Left colon (tissue), 2 donors: ENCODE results near the gene C3AR1. TPM values are rescaled to one million over a fixed set of nuclear protein-coding genes. Genes with fewer than 3 reads are reported as not detected.

Experiments
- ATAC-seq: fragments of 200-7000 bp; cut with Tn5 transposase; one replicate; pipeline ENCODE4 v1.9.1; 2020; ENCODE audit warnings: mild to moderate bottlenecking, moderate library complexity
- DNase-seq, 2 donors: peaks; one replicate each; pipeline ENCODE4 v3.0.0-alpha.2; 2020
- intact Hi-C, 2 donors: fragments of 100-400 bp; cut with DNase I in 1 of 2; cut with micrococcal nuclease in 1 of 2; formaldehyde crosslinking; loops; one replicate each; pipeline versions ENCODE4 v1.11.2 to v1.14.0; 2022; cut with DNase I, micrococcal nuclease
- total RNA-seq, 2 donors: library from RNA; stranded (reverse); fragmentation: NEBNext Ultra II Directional; extraction: Animal tissue kit (Norgen Biotek cat#: 25700); gene quantifications; one replicate each; pipeline ENCODE4 v1.2.1, GENCODE V29; 2021
- donor health status: DM: no; HTN: no; CAD: no.
- donor health status: DM: yes; HTN: yes; CAD: no.

C3AR1 gene
- total RNA-seq, 2 donors from 2014 or later, result 2.1 to 7.4 TPM

DNA sequence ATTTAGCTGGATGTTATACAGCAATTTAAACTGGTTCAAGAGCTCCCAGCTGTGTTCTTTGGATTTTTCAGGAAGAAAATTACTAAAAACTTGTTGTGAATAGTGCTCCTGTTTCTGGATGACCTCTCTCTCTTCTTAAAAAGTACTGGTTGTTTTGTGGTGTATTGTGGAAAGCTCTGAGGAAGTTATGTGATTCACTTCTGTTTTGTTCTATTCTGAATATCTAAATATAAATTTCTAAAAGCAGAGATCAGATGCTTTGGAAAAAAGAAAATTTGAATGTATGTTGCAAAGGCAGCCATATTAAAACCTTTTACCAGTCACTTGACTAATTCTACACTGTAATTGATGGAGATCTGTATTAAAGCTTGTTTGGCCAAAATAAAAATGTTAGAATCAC is 3.4 kb upstream of the C3AR1 start:
- DNase-seq (no peak), ATAC-seq (no peak)
- intact Hi-C loops, result no loop called here

GRCh38 chr12:8064131-8064530 is 2.0 kb downstream of the C3AR1 start:
- DNase-seq (no peak), ATAC-seq (no peak)
- intact Hi-C loops, result no loop called here

DNA sequence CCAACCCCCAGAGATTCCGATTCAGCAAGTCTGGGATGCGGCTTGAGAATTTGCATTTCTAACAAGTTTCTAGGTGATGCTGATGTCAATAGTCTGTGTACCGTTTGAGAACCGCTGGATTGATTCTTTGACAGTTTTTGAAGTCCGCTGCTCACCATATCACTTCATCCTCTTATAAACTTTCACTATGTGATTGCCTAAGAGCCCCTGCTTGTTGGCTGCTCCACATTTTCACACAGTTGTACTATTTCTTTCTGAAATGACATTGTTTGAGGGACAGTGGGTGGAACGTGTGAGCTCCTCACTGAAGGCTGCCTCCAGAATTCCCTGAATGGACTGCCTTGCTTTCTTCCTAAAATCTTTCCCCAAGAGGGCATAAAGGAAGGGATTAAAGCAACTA is 7.7 kb downstream of the C3AR1 start:
- DNase-seq (no peak), ATAC-seq (no peak)
- intact Hi-C loops, result no loop called here

GRCh38 chr12:8057839-8058238 is 8.3 kb downstream of the C3AR1 start:
- no peak for ATAC-seq
- intact Hi-C loops, result no loop called here

GRCh38 chr12:8057306-8057705 is 8.9 kb downstream of the C3AR1 start:
- ATAC-seq, result no peak
- no peak for DNase-seq
- intact Hi-C loops, result no loop called here

More at GRCh38 chr12:8057839-8058238, 8.3 kb downstream of the C3AR1 start:
- no peak for DNase-seq

DNA sequence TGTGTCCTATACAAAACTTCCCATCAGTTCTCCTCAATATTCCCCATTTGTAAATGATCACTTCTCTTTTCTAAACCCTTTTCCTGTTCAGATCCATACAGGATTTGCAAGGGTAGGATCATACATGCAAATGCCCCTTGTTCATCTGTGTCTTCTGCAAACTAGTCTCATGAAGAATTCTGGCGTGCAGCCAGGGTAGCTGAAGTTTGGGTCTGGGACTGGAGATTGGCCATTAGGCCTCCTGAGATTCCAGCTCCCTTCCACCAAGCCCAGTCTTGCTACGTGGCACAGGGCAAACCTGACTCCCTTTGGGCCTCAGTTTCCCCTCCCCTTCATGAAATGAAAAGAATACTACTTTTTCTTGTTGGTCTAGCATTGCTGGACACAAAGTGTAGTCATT is 11.3 kb downstream of the C3AR1 start:
- ATAC-seq (no peak), DNase-seq (peak in 1 of 2 donors; percentile 26)
- intact Hi-C loops, result no loop called here

GRCh38 chr12:8052679-8053078 is 13.5 kb downstream of the C3AR1 start:
- intact Hi-C loops, result no loop called here
- DNase-seq (no peak), ATAC-seq (no peak)

DNA sequence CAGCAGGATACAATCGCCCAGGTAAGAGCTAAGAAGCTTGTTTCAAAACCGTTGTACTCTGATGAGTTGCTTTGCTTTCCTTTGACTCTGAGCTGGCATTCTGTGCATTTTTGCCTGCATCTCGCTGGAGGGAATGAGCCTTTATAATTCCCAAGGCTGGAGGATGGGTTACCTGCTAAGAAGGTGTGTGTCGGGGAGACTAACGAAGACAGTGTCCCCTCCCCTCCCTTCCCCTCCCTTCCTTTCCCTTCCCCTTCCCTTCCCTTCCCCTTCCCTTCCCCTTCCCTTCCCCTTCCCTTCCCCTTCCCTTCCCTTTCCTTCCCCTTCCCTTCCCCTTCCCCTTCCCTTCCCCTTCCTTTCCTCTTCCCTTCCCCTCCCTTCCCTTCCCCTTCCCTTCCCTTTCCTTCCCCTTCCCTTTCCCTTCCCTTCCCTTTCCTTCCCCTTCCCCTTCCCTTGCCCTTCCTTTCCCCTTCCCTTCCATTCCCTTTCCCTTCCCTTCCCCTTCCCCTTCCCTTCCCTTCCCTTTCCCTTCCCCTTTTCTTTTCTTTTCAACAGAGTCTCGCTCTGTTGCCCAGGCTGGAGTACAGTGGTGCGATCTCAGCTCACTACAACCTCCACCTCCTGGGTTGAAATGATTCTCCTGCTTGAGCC is 15.4 kb downstream of the C3AR1 start:
- intact Hi-C loops, result no loop called here
- no peak for ATAC-seq
- DNase-seq, result no peak

DNA sequence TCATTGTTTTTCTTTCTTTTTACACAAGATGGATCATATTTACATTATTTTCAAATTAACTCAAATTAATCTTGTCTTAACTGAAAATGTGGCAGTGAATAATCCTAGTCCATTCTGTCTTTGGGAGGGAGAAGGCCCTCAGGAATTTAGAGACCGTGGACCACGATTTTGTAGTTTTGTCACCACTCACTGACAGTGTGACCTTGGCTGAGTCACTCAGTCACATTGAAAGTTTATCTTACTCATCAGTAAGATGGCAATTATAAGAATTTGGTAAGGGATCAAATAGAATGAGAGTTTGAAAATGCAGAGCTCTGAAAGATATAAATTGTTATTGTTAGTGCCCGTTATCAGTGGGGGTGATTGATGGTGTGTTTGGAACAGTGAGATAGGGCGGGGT is 17.3 kb downstream of the C3AR1 start:
- intact Hi-C loops, result no loop called here
- ATAC-seq (no peak), DNase-seq (no peak)

DNA sequence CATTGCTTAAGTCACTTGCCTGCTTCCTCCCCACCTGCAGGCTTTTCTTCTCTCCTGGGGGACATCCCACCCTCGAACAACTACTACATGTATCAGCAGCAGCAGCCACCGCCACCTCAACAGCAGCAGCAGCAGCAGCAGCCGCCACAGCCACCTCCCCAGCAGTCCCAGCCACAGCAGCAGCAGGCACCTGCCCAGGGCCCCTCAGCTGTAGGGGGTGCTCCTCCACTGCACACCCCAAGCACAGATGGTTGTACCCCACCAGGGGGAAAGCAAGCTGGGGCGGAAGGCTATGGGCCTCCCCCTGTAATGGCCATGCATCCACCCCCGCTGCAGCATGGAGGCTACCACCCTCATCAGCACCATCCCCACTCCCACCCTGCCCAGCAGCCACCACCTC is 18.3 kb downstream of the C3AR1 start:
- intact Hi-C loops, result no loop called here
- no peak for DNase-seq
- no peak for ATAC-seq

GRCh38 chr12:8045952-8046944 is 19.9 kb downstream of the C3AR1 start:
- intact Hi-C loops, result no loop called here
- ATAC-seq (peak; percentile 68), DNase-seq (peak; percentile 43 to 88)

DNA sequence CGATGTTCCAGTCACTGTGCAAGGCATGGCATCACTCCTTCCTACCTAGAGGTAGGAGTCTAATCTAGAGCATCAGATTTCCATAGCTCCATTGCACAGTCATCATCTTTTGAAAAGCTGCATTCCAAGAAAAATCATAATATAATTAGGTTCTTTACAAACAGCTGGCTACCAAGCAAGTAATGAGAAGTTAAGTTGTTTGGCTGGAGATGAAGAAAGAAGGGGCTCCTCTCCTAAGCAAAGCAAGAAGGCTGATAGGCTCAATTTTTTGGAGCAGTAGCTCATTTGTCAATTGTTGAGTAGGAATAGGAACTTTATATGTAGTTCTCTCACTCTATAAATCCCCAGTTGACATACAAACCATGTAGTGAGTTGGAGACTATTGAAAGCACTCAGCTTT is 25.4 kb downstream of the C3AR1 start:
- no peak for DNase-seq
- ATAC-seq, result no peak
- intact Hi-C loops, result no loop called here

- peak; percentile 48 to 60 for DNase-seq
- intact Hi-C loops, result loop anchor here in 1 of 2 donors (10.0 kb wide), 1 partner anchor 206 kb away; no protein-coding TSS in a partner anchor
- peak; percentile 93 for ATAC-seq
Measured at GRCh38 chr12:8038659-8039114, 27.5 kb downstream of the C3AR1 start.

DNA sequence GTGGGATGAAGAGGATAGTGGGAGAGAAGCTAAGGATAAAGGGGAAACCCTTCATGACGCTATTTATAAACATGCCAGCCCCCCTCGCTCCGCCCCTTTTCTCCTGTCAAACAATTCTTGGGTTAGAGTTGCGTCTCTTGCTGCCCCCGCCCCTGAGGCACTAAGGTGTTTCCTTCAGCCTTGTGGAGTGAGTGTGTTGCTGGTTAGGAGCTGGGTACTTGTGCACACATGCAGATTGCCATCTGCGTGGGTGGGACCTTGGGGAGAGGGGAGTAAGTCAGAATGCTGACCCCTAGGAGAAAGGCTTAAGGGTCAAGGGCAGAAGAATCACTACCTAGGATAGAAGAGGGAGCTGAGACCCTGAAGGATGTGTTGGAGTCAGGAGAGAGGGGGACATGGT is 28.2 kb downstream of the C3AR1 start:
- intact Hi-C loops, result loop anchor here in 1 of 2 donors (10.0 kb wide), 1 partner anchor 207 kb away; no protein-coding TSS in a partner anchor
- no peak for ATAC-seq
- no peak for DNase-seq

DNA sequence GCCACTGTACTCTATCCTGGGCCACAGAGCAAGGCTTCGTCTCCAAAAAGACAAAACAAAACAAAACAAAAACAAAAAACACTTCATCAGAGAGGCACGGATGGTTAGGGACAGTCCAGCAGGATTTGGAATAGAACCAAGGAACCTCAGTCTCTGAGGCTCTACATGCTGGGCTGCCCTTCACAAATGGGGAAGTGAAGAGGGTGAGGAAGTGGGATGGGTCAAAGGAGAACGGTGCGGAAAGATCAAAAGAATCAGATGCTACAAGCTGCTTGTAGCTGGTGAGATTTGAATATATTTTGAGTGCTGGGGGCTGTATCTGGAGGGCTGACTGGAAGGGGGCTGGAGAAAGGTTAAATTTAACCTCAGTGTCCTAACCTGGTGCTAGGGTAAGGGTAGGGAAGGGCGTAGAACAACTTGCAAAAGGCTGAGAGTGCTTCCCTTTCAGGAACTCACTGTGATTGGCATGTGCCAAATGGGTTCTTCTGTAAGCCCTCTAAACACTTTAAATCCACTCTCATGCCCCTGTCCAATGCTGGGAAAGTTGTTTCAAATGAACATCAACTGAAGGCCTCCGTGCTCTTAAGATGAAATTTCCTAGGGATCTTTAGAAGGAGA is 29.0 kb downstream of the C3AR1 start:
- DNase-seq (no peak), ATAC-seq (no peak)
- intact Hi-C loops, result loop anchor here in 1 of 2 donors (10.0 kb wide), 1 partner anchor 208 kb away; no protein-coding TSS in a partner anchor

- intact Hi-C loops, result loop anchor here in 1 of 2 donors (10.0 kb wide), 1 partner anchor 208 kb away; no protein-coding TSS in a partner anchor
- DNase-seq (no peak), ATAC-seq (no peak)
Measured at GRCh38 chr12:8036346-8036745, 29.8 kb downstream of the C3AR1 start.

- intact Hi-C loops, result loop anchor here in 1 of 2 donors (10.0 kb wide), 1 partner anchor 209 kb away; no protein-coding TSS in a partner anchor
- ATAC-seq, result no peak
- no peak for DNase-seq
Measured at GRCh38 chr12:8035440-8036010, 30.6 kb downstream of the C3AR1 start.

DNA sequence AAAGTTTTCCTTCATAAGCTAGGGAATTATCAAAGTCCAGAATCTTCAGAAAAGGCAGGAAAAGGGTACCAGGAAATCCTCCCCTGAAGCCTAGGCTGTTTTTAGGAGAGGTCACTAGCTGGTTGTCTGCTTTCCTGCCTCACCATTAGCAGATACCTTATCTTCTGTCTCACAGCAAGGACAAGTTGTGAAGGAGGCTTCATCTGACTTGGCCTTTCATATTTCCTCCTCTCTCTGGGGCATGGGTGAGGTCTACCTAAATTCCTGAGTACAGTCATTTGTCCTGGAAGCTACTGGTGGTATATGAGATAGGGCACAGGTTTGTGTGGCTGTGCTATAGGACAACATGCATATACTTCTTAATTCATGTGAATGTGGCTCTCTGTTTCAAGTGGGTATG is 31.4 kb downstream of the C3AR1 start:
- ATAC-seq, result no peak
- intact Hi-C loops, result loop anchor here in 1 of 2 donors (10.0 kb wide), 1 partner anchor 210 kb away; no protein-coding TSS in a partner anchor
- no peak for DNase-seq
